ENCODE measurements around the gene ADGRV1.
"Not testable (repeated sequence)": the region's sequence is repeated elsewhere in the genome, so short reads cannot be mapped to it uniquely, and the experiment has no call there.

Gene ADGRV1

DNA sequence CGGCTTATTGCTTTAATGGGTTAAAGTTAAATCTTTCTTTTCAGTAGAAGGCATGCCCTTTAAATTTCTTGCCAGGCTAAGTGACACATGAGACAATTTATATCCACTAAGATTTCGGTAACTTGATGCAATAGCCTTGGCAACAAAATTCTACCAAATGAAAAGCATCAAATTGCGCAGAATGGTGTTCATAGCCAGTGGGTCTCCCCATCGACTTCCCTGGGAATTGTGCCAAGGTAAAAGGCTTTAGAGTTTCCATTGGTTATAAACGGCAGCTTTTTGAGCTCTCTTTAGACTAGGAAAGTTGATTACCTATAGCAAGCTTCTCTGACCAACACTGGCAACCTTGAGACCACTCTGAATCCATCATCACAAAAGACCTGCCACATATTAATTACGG, 466.1 kb downstream of the ADGRV1 start:
- no peak for TF ChIP-seq TAF1 (IDR thresholded peaks at IDR 0.05; ENCODE audit: borderline replicate concordance, low read depth, low read length)
- no peak for TF ChIP-seq POLR2A (IDR thresholded peaks at IDR 0.05; ENCODE audit: low read depth, low read length)
- no peak for TF ChIP-seq POLR2AphosphoS5 (IDR thresholded peaks at IDR 0.05; ENCODE audit: low read depth, low read length)
- no peak for FAIRE-seq
- no peak for DNase-seq (ENCODE audit: insufficient read length)

DNA sequence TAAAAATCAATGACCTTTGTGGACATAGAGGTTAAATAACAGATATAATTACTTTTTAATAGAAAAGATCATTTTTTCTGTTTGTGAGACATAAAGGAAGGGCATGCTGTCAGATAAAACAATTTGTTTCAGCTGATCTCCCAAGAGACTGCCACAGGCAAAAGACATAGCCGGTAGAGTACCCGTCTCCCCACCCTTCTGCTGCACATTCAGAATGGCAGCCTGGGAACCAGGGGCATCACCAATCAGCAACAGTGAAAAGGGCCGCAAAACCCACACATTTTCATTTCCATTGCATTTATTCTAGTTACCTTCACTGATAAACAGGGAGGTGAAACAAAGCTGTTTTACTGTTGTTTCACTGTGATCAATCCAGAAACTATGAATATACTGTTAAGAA, 466.9 kb downstream of the ADGRV1 start:
- DNase-seq (ENCODE audit: insufficient read length) (no peak), FAIRE-seq (no peak)
- no peak for TF ChIP-seq POLR2AphosphoS5 (IDR thresholded peaks at IDR 0.05; ENCODE audit: low read depth, low read length)
- TF ChIP-seq TAF1 (IDR thresholded peaks at IDR 0.05; ENCODE audit: borderline replicate concordance, low read depth, low read length) = no peak
- TF ChIP-seq POLR2A (IDR thresholded peaks at IDR 0.05; ENCODE audit: low read depth, low read length) = no peak

- TF ChIP-seq POLR2AphosphoS5 (IDR thresholded peaks at IDR 0.05; ENCODE audit: low read depth, low read length) = no peak
- TF ChIP-seq TAF1 (IDR thresholded peaks at IDR 0.05; ENCODE audit: borderline replicate concordance, low read depth, low read length) = no peak
- no peak for TF ChIP-seq POLR2A (IDR thresholded peaks at IDR 0.05; ENCODE audit: low read depth, low read length)
- no peak for FAIRE-seq
- DNase-seq (ENCODE audit: insufficient read length) = no peak
Measured at GRCh38 chr5:91025956-91026355, 467.4 kb downstream of the ADGRV1 start.

DNA sequence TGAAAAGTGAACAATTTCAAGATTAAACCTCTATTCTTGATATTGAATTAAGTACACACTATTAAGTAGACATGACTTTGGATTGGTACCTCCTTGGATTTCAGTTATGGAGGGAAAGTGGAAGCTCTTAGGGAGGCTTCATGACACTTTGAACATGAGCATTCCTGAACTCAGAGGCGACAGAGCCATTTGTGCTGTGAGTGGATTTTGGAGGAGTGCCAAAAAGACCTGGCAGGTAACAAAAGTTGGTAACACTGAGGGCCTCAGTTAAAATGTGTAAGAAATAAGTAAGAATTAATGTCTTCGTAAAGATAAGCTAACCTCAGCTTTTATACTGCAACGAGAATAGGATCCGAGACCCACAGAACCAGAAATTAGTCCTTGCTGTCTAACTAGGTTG, 467.9 kb downstream of the ADGRV1 start:
- TF ChIP-seq POLR2A (IDR thresholded peaks at IDR 0.05; ENCODE audit: low read depth, low read length) (no peak), TAF1 (IDR thresholded peaks at IDR 0.05; ENCODE audit: borderline replicate concordance, low read depth, low read length) (no peak), POLR2AphosphoS5 (IDR thresholded peaks at IDR 0.05; ENCODE audit: low read depth, low read length) (no peak)
- DNase-seq (ENCODE audit: insufficient read length) = no peak
- FAIRE-seq = no peak

GRCh38 chr5:91027405-91028139, 469.0 kb downstream of the ADGRV1 start:
- DNase-seq (ENCODE audit: insufficient read length) = no peak
- TF ChIP-seq POLR2AphosphoS5 (IDR thresholded peaks at IDR 0.05; ENCODE audit: low read depth, low read length) (no peak), TAF1 (IDR thresholded peaks at IDR 0.05; ENCODE audit: borderline replicate concordance, low read depth, low read length) (no peak), POLR2A (IDR thresholded peaks at IDR 0.05; ENCODE audit: low read depth, low read length) (no peak)
- no peak for FAIRE-seq

DNA sequence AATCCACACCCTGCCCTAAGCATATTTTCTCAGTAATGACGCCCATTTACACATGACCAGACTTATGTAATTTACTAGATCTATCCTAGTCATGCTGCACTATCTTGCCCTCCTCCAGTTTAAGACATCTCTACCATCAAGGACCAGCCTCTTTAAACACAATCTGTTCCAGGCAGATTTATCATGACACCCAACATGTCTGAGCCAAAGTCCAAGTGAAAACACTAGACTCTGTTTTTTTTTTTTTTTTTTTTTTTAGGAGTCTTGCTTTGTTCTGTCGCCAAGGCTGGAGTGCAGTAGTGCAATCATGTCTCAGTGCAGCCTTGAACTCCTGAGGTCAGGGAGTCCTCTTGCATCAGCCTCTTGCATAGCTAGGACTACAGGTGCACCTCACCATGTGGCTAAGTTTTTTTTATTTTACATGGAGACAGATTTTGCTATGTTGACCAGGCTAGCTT, 469.9 kb downstream of the ADGRV1 start:
- DNase-seq (ENCODE audit: insufficient read length) (no peak), FAIRE-seq (no peak)
- TF ChIP-seq TAF1 (IDR thresholded peaks at IDR 0.05; ENCODE audit: borderline replicate concordance, low read depth, low read length) (no peak), POLR2A (IDR thresholded peaks at IDR 0.05; ENCODE audit: low read depth, low read length) (no peak)

- no peak for DNase-seq (ENCODE audit: insufficient read length)
- no peak for FAIRE-seq
- TF ChIP-seq TAF1 (IDR thresholded peaks at IDR 0.05; ENCODE audit: borderline replicate concordance, low read depth, low read length) (no peak), POLR2A (IDR thresholded peaks at IDR 0.05; ENCODE audit: low read depth, low read length) (no peak)
Measured at GRCh38 chr5:91030521-91031401, 472.2 kb downstream of the ADGRV1 start.

- FAIRE-seq = no peak
- DNase-seq (ENCODE audit: insufficient read length) = no peak
- TF ChIP-seq POLR2A (IDR thresholded peaks at IDR 0.05; ENCODE audit: low read depth, low read length) (no peak), TAF1 (IDR thresholded peaks at IDR 0.05; ENCODE audit: borderline replicate concordance, low read depth, low read length) (no peak), POLR2AphosphoS5 (IDR thresholded peaks at IDR 0.05; ENCODE audit: low read depth, low read length) (no peak)
Measured at GRCh38 chr5:91031402-91031752, 472.8 kb downstream of the ADGRV1 start.

GRCh38 chr5:91032125-91032524, 473.5 kb downstream of the ADGRV1 start:
- TF ChIP-seq POLR2AphosphoS5 (IDR thresholded peaks at IDR 0.05; ENCODE audit: low read depth, low read length) (no peak), POLR2A (IDR thresholded peaks at IDR 0.05; ENCODE audit: low read depth, low read length) (no peak), TAF1 (IDR thresholded peaks at IDR 0.05; ENCODE audit: borderline replicate concordance, low read depth, low read length) (no peak)
- FAIRE-seq = no peak
- no peak for DNase-seq (ENCODE audit: insufficient read length)

DNA sequence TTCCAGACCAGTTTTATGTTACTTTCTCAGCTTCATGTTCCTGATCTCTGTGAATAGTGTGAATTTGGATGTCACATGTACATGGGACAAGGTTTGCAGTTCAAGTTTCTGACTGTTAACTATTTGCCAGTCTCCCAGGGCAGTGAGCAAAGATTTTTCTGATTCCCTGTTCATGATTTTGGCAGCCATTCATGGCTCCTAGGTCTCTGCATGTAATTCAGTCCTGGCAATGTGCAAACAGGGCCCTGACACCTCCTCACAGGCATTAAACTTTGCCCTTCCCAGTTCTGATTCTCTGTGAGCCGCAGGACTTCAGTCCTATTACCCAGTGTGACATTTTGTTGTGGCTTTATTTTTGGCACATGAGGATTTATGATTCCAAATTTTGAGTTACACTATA, 474.8 kb downstream of the ADGRV1 start:
- FAIRE-seq = no peak
- no peak for TF ChIP-seq TAF1 (IDR thresholded peaks at IDR 0.05; ENCODE audit: borderline replicate concordance, low read depth, low read length)
- TF ChIP-seq POLR2A (IDR thresholded peaks at IDR 0.05; ENCODE audit: low read depth, low read length) = no peak
- no peak for TF ChIP-seq POLR2AphosphoS5 (IDR thresholded peaks at IDR 0.05; ENCODE audit: low read depth, low read length)
- no peak for DNase-seq (ENCODE audit: insufficient read length)

DNA sequence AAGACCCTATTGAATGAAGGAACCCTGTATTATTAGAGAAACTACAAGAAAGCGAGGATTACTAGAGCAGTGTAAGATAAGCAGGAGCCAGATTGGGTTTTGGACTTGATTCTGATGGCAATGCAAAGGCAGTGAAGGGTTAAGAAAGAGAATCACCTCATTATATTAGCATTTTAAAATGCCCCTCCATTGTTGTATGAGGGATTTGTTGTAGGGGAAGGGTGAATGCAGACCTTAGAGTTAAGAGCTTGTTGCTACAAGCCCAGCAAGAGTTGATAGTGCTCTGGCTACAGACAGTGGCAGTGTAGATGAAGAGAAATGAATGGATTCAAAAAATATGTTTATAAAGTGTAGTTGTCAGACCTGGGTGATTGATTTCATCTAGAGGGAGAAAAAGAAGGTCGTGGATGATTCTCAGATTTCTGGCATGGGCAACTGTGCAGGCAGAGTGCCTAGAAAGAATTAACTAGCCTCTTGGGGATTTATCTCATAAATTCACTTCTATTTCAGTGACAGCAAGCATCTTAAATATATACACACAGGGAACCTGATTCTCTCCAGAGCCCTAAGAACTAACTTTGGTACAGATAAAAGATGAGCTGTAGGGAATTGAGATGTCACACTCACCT, 479.7 kb downstream of the ADGRV1 start:
- FAIRE-seq (no peak), DNase-seq (ENCODE audit: insufficient read length) (no peak)
- no peak for TF ChIP-seq POLR2A (IDR thresholded peaks at IDR 0.05; ENCODE audit: low read depth, low read length)
- TF ChIP-seq POLR2AphosphoS5 (IDR thresholded peaks at IDR 0.05; ENCODE audit: low read depth, low read length) = no peak
- no peak for TF ChIP-seq TAF1 (IDR thresholded peaks at IDR 0.05; ENCODE audit: borderline replicate concordance, low read depth, low read length)

DNA sequence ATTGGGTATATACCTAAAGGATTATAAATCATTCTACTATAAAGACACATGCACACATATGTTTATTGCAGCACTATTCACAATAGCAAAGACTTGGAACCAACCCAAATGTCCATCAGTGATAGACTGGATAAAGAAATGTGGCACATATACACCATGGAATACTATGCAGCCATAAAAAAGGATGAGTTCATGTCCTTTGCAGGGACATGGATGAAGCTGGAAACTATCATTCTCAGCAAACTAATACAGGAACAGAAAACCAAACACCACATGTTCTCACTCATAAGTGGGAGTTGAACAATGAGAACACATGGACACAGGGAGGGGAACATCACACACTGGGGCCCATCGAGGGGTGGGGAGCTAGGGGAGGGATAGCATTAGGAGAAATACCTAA, 482.5 kb downstream of the ADGRV1 start:
- not testable (repeated sequence) for FAIRE-seq; DNase-seq (ENCODE audit: insufficient read length)
